Measurements from ENCODE around the gene CDT1.

DNA sequence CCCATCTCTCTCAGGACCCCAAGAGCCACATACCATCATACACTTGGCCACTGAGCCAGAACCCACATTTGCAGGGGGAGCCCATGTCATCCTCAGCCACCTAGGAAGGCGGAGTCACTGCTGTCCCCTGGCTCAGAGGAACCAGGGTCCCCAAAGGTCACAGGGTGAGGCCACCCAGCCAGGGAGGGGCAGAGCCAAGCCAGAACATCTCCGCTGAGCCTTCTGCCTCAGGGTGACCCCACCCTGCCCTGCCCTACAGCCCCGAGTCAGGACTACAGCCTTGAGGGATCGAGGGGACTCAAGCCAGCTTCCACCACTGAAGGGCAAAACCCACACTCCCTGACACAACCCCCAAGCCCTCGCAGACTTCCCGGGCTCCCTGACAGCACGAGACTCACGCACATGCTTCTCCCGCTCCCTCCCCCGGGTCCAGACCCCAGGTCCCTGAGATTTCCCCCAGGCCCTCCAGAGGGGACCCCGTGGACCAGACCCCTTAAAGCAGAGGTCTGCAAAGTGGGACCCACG lies 36.0 kb upstream of the CDT1 start:
- TF ChIP-seq POLR2A (IDR thresholded peaks at IDR 0.05) (no peak), POLR2AphosphoS5 (IDR thresholded peaks at IDR 0.05; ENCODE audit: insufficient read depth in 1 of 2, low read depth in 1 of 2) (no peak)
- TF ChIP-seq, protein P1, sequence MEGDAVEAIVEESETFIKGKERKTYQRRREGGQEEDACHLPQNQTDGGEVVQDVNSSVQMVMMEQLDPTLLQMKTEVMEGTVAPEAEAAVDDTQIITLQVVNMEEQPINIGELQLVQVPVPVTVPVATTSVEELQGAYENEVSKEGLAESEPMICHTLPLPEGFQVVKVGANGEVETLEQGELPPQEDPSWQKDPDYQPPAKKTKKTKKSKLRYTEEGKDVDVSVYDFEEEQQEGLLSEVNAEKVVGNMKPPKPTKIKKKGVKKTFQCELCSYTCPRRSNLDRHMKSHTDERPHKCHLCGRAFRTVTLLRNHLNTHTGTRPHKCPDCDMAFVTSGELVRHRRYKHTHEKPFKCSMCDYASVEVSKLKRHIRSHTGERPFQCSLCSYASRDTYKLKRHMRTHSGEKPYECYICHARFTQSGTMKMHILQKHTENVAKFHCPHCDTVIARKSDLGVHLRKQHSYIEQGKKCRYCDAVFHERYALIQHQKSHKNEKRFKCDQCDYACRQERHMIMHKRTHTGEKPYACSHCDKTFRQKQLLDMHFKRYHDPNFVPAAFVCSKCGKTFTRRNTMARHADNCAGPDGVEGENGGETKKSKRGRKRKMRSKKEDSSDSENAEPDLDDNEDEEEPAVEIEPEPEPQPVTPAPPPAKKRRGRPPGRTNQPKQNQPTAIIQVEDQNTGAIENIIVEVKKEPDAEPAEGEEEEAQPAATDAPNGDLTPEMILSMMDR (IDR thresholded peaks at IDR 0.05), result no peak

Measured in vagina (tissue), 2 donors.